C1 segment of cervical spinal cord (tissue), 14 donors: Measurements from ENCODE around the gene ASTE1.
"Not testable (repeated sequence)": the region's sequence is repeated elsewhere in the genome, so short reads cannot be mapped to it uniquely, and the experiment has no call there.

Source experiments
- DNase-seq, 14 donors: peaks; one replicate each; lab custom pipeline; 2025; lab: John Stamatoyannopoulos, UW

The ASTE1 gene

GRCh38 chr3:131026321-131027151 is at the start of gene ASTE1, which contains the start of gene NEK11:
TSS of gene ASTE1 (minus strand) at chr3:131026825. CDS start at chr3:131025306, 1,519 bp downstream.
TSS of gene NEK11 (plus strand) at chr3:131026877. CDS start at chr3:131029709, 2,832 bp downstream.
- DNase-seq, result peak; percentile 31 to 89 (median 84)

GRCh38 chr3:131075632-131076328 is 49.2 kb upstream of the ASTE1 start:
- no peak for DNase-seq

GRCh38 chr3:131072845-131073244 is 46.2 kb upstream of the ASTE1 start:
- DNase-seq, result no peak

- DNase-seq, result no peak
Measured at GRCh38 chr3:131072099-131072559, 45.5 kb upstream of the ASTE1 start.

- no peak for DNase-seq
Measured at GRCh38 chr3:131067983-131068382, 41.4 kb upstream of the ASTE1 start.

- DNase-seq, result no peak
Measured at GRCh38 chr3:131053043-131053859, 26.6 kb upstream of the ASTE1 start.

GRCh38 chr3:131050001-131050400 is 23.4 kb upstream of the ASTE1 start:
- DNase-seq, result no peak

GRCh38 chr3:131048030-131048429 is 21.4 kb upstream of the ASTE1 start:
- no peak for DNase-seq

- no peak for DNase-seq
Measured at GRCh38 chr3:131047582-131047981, 21.0 kb upstream of the ASTE1 start.

- not testable (repeated sequence) for DNase-seq
Measured at GRCh38 chr3:131042271-131042985, 15.8 kb upstream of the ASTE1 start.

GRCh38 chr3:131038326-131038725 is 11.7 kb upstream of the ASTE1 start:
- no peak for DNase-seq

GRCh38 chr3:131036986-131037385 is 10.4 kb upstream of the ASTE1 start:
- no peak for DNase-seq

- no peak for DNase-seq
Measured at GRCh38 chr3:131036200-131036816, 9.7 kb upstream of the ASTE1 start.

- no peak for DNase-seq
Measured at GRCh38 chr3:131033480-131034080, 7.0 kb upstream of the ASTE1 start.

- no peak for DNase-seq
Measured at GRCh38 chr3:131031660-131032059, 5.0 kb upstream of the ASTE1 start.

GRCh38 chr3:131028844-131029243 is 2.2 kb upstream of the ASTE1 start:
- DNase-seq, result no peak

- no peak for DNase-seq
Measured at GRCh38 chr3:131025539-131025938, 1.1 kb downstream of the ASTE1 start.

- peak in 2 of 14 donors; percentile 2 to 5 for DNase-seq
Measured at GRCh38 chr3:131020122-131020693, 6.4 kb downstream of the ASTE1 start.

GRCh38 chr3:131018970-131019369 is 7.7 kb downstream of the ASTE1 start:
- no peak for DNase-seq

- no peak for DNase-seq
Measured at GRCh38 chr3:131009698-131010097, 16.9 kb downstream of the ASTE1 start.
